Coronary artery (tissue), 2 donors: Measurements from ENCODE around the gene SETD1A.

Experiments used
- DNase-seq: peaks from one replicate; pipeline ENCODE4 v3.0.0-alpha.2; 2017; ENCODE audit warnings: low spot score
- H3K27ac ChIP-seq, 2 donors: fragments of 200-600 bp; sonication (generic); one replicate each; pipeline ENCODE4 v1.5.1; 2016 to 2019
- H3K4me3 ChIP-seq: fragments of 200-600 bp; sonication (generic); 2 replicates; pipeline ENCODE4 v1.5.1; 2016; ENCODE audit warnings: mild to moderate bottlenecking, moderate library complexity
- TF ChIP-seq, protein P1 (sequence below): fragments of 200-600 bp; sonication (generic); IDR thresholded peaks from one replicate; pipeline ENCODE4 v1.5.1; 2019; ENCODE audit warnings: antibody characterized with exemption

SETD1A gene

DNA sequence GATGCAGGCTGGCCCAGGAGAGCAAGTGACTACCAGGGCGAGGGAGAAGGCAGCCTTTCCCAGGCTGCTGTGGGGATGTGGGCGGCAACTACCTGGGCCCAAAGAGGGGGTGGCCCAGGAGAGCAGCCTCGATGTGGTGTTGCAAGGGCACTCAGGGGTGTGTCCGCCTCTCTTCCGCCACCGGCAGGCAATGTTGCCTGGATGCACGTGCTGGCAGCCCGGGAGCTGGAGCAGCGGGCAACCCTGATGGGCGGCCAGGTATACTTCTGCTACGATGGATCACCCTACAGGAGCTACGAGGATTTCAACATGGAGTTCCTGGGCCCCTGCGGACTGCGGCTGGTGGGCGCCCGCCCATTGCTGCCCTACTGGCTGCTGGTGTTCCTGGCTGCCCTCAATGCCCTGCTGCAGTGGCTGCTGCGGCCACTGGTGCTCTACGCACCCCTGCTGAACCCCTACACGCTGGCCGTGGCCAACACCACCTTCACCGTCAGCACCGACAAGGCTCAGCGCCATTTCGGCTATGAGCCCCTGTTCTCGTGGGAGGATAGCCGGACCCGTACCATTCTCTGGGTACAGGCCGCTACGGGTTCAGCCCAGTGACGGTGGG, 30.1 kb downstream of the SETD1A start:
- DNase-seq: no peak
- H3K4me3 ChIP-seq: no peak overlapping the region
- H3K27ac ChIP-seq: no peak overlapping the region
- TF ChIP-seq, protein P1, sequence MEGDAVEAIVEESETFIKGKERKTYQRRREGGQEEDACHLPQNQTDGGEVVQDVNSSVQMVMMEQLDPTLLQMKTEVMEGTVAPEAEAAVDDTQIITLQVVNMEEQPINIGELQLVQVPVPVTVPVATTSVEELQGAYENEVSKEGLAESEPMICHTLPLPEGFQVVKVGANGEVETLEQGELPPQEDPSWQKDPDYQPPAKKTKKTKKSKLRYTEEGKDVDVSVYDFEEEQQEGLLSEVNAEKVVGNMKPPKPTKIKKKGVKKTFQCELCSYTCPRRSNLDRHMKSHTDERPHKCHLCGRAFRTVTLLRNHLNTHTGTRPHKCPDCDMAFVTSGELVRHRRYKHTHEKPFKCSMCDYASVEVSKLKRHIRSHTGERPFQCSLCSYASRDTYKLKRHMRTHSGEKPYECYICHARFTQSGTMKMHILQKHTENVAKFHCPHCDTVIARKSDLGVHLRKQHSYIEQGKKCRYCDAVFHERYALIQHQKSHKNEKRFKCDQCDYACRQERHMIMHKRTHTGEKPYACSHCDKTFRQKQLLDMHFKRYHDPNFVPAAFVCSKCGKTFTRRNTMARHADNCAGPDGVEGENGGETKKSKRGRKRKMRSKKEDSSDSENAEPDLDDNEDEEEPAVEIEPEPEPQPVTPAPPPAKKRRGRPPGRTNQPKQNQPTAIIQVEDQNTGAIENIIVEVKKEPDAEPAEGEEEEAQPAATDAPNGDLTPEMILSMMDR: no peak

DNA sequence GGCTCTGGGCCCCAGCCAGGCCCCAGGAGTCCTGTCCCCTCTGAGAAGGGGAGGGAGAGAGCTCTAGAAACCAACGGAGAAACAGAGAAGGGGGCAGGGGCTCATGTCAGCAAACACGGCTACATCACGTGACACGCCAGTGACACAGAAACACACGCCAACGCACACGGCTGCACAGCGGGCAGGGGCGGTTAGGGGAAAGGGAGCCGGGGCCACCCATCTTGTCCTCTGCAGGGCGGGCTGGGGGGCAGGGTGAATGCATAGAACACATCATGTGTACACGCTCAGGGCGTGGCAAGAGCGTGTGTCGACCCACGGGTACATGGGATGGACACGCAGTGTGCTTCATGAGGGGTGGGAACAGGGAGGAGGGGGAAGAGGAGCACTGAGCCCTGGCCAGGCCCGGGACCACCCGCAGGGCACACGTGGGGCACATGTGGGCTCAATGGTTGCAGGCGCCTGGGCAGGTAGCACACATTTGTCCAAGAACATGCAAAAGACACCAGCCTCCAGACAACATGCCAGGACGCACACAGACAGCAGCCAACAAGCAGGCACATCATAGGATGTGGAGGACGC, 32.0 kb downstream of the SETD1A start:
- TF ChIP-seq, protein P1: no peak
- Histone ChIP-seq H3K4me3 (no peak overlapping the region), H3K27ac (no peak overlapping the region)
- DNase-seq: no peak

DNA sequence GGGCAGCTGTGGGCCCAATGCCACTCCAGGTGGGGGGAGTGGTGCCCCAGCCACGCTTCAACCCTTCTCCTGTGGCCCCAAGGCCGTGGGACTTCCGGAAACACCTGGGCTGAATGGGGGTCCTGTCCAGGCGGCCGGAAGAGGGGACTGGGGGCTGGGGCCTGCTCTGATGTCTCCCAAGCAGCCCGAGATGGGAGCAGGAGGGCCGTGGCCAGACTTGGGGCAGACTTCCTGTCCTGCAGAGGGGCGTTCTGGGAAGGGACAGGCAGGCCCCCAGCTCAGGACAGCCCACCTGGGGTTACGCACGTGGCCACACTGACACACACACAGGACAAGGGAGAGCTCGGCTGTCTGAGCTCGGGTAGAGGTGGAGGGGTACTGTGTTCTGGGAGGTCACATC, 32.6 kb downstream of the SETD1A start:
- H3K27ac ChIP-seq: no peak overlapping the region
- TF ChIP-seq, protein P1: no peak
- no peak for DNase-seq
- H3K4me3 ChIP-seq: no peak overlapping the region

DNA sequence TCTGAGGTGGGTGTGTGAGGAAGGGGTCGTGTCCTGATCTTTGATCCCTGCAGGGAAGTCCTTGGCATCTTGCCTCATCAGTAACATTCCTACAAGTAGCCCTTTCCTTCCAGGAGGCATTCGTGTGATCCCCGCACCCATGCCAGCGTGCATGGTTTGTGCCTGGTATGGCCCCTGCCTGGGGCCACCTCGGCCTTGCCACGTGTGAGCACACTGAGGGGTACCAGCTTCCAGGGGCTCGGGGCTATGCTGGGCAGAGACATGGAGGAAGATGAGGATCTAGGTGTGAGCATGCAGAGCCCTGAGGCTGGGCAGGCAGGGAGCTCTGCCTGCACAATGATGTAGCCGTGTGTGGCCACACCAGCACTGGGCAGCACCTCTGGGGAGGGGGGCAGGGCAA, 33.5 kb downstream of the SETD1A start:
- no peak overlapping the region for H3K27ac ChIP-seq
- H3K4me3 ChIP-seq: no peak overlapping the region
- TF ChIP-seq, protein P1: no peak
- DNase-seq: no peak

DNA sequence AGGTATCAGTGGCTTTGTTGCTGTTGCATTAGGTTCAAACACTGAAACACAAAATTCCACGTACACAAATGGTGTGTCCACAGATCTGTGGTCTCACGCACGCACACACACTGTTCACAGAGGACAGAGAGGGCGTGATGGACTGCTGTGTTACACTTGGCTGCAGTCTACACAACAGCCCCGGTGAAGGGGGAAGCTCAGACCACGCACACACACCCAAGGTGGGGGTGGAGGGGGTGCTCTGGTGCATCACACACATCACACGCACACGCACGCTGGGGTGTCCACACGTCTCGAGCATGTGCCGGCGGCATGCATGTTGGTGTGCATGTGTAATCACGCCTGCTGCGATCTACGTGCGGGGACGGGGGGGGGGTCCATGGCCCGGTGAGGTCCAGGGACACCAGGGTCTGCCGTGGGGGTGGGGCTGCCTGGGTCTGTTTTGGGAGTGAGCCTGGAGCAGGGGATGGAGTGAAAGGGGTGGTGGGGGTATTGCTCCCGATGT, 34.8 kb downstream of the SETD1A start:
- DNase-seq: no peak
- Histone ChIP-seq H3K4me3 (no peak overlapping the region), H3K27ac (no peak overlapping the region)
- TF ChIP-seq, protein P1: no peak

DNA sequence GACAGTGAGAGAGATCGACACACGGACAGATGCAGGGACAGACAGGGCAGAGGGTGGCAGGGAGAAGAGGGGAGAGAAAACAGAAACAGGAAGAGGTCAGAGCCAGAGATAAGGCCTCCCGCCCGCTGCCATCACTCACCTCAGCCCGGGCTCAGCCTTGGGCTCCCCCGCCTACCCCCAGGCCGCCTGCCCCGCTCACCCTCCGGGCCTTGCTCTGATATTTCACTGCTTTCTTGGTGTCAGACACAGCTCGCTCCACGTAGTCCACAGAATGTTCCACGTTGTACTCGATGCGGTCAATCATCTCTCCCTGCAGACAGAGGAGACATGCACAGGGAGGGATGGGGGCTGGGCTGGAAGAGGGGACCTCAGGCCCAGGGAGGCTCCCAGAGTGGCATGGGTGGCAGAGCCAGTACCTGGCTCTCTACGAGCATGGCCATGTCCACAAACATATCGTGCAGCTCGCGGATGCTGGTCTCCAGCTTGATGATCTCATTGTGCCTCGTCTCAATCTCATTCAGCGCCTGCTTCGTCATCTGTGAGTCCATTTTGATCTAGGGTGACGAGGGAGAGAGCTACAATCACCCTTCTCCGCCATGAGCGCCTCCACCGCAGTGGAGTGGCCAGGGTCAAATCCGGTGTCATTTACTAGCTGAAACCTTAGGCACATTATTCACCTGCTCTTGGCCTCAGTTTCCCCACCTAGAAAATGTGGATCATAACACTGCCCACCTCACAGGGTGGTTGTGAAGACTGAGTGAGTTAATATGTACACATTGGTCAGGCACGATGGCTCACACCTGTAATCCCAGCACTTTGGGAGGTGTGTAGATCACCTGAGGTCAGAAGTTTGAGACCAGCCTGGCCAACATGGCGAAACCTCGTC, 35.6 kb downstream of the SETD1A start:
- H3K4me3 ChIP-seq: no peak overlapping the region
- TF ChIP-seq, protein P1: no peak
- no peak for DNase-seq
- H3K27ac ChIP-seq: no peak overlapping the region
